Measurements from ENCODE around the gene ZNF697. TPM values are rescaled to one million over a fixed set of nuclear protein-coding genes. Genes with fewer than 3 reads are reported as not detected.

ZNF697 gene
- total and polyA plus RNA-seq, 7 donors, result 1.3 to 4.9 (median 2.9) TPM

DNA sequence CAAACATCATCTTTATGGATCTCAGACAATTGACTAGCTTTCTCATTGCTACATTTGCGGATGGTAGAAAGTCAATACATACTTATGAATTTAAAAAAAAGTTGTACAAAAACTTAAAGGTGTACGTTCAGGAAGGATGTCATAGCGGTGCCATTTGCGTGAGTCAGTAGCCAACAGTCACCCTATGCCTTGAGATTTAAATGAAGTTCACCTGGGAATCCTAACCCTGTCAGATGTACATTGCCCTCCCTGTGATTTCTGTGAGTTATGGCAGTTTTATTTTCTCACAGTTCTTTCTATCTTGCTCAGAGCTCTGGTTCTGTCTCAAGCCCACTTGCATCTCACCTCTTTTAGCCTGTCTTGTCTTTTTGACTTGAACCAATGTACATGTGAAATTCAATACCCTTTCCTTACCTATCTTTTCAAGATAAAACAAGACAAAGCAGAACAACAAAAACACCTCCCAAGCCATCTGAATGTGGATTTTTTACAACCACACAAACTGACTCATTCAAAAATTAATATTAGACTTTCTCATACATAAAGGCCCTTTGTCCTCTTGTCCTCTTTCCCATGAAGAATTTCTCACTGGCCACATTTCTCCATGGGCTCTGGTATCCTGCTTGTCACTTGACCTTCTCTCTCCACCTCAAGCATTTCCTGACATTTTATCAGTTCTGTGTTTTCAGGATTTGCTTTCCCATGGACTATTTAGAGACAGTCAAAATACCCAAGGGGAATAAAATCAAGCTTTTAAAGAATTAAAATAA is 25.3 kb upstream of the ZNF697 start:
- TF ChIP-seq, protein P1, sequence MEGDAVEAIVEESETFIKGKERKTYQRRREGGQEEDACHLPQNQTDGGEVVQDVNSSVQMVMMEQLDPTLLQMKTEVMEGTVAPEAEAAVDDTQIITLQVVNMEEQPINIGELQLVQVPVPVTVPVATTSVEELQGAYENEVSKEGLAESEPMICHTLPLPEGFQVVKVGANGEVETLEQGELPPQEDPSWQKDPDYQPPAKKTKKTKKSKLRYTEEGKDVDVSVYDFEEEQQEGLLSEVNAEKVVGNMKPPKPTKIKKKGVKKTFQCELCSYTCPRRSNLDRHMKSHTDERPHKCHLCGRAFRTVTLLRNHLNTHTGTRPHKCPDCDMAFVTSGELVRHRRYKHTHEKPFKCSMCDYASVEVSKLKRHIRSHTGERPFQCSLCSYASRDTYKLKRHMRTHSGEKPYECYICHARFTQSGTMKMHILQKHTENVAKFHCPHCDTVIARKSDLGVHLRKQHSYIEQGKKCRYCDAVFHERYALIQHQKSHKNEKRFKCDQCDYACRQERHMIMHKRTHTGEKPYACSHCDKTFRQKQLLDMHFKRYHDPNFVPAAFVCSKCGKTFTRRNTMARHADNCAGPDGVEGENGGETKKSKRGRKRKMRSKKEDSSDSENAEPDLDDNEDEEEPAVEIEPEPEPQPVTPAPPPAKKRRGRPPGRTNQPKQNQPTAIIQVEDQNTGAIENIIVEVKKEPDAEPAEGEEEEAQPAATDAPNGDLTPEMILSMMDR (IDR thresholded peaks at IDR 0.05), result no peak
- no peak overlapping the region for H3K4me3 ChIP-seq
- H3K36me3 ChIP-seq (ENCODE audit: insufficient read depth in 1 of 2, low read depth in 1 of 2), result no peaks in the 10 kb centered on the region
- no peak for ATAC-seq
- H3K9me3 ChIP-seq, result no peaks in the 10 kb centered on the region
- intact Hi-C loops (cut with DNase I), result loop anchor here in 1 of 2 donors (2.0 kb wide), 1 partner anchor 25 kb away; the partner anchor contains the start of gene ZNF697
- DNase-seq, result no peak
- H3K4me1 ChIP-seq, result no peaks in the 10 kb centered on the region
- H3K27me3 ChIP-seq (ENCODE audit: insufficient read depth in 3 of 3, low read length in 2 of 3), result no peaks in the 10 kb centered on the region
- WGBS, 3 donors, result 94 to 97% (median 96%) methylated on average over 4 of the region's 4 CpGs
- H3K27ac ChIP-seq, result no peak overlapping the region

DNA sequence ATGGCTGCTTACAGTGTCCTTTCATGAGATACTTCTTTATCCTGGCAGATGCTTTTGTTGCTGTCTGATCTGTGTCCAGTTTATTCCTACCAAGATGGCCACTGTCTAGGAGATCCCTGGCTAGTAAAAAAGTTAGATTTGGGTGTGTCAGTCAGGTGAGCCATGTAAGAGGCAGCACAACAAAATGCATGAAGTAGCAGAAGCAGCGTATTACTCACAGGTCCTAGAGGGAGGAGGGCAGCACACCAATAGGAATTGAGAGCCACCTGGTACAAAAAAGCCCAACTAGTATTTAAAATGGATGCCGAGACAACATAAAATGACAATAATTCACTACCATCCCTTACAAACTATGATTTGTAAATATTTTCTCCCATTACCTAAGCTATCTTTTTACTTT is 22.8 kb upstream of the ZNF697 start:
- no peaks in the 10 kb centered on the region for H3K4me1 ChIP-seq
- DNase-seq (no peak), ATAC-seq (no peak)
- H3K36me3 ChIP-seq (ENCODE audit: insufficient read depth in 1 of 2, low read depth in 1 of 2), result no peaks in the 10 kb centered on the region
- TF ChIP-seq, protein P1 (IDR thresholded peaks at IDR 0.05), result no peak
- H3K9me3 ChIP-seq, result no peaks in the 10 kb centered on the region
- no peak overlapping the region for H3K27ac ChIP-seq
- 94 to 98% (median 98%) methylated on average over 2 of the region's 2 CpGs for WGBS, 3 donors
- intact Hi-C loops (cut with DNase I), result no loop called here
- no peak overlapping the region for H3K4me3 ChIP-seq
- no peaks in the 10 kb centered on the region for H3K27me3 ChIP-seq (ENCODE audit: insufficient read depth in 3 of 3, low read length in 2 of 3)

DNA sequence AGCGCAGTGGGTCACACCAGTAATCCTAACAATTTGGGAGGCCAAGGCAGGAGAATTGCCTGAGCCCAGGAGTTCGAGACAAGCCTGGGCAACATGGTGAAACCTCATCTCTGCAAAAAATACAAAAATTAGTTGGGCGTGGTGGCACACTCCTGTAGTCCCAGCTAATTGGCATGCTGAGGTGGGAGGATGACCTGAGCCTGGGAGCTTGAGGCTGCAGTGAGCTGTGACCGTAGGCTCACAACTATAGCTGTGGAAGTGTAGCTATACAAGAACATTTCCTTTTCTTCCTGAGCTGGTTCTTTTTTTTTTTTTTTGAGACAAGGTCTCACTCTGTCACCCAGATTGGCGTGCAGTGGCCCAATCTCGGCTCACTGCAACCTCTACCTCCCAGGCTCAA is 19.1 kb upstream of the ZNF697 start:
- DNase-seq (no peak), ATAC-seq (no peak)
- WGBS, 3 donors, result 97 to 99% (median 97%) methylated on average over 6 of the region's 6 CpGs
- intact Hi-C loops (cut with DNase I), result no loop called here
- Histone ChIP-seq H3K4me1 (no peaks in the 10 kb centered on the region), H3K9me3 (no peaks in the 10 kb centered on the region), H3K4me3 (no peak overlapping the region), H3K27ac (no peak overlapping the region), H3K36me3 (ENCODE audit: insufficient read depth in 1 of 2, low read depth in 1 of 2) (no peaks in the 10 kb centered on the region), H3K27me3 (ENCODE audit: insufficient read depth in 3 of 3, low read length in 2 of 3) (peaks cover 0 to 2% (median 0%) of the 10 kb centered on the region in 3 donors)
- TF ChIP-seq, protein P1 (IDR thresholded peaks at IDR 0.05), result no peak

DNA sequence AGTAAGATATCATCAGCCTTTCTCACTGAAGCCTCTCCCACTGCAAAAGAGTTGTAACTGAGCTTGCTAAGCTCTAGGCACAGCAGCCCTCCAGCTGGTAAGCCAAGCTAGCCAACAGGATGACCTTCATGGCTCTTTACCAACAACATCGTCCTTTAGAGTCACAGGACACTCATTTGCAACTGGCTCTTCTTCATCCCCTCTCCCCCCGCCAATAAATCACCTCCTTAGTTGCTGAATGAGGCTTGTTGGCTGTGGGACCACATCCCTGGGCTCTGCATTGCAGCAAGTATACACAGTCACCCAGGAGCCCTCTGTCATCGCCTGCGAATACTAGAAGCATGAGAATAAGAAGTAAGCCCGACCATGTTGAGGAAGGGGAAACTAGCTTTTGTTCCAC is 16.0 kb upstream of the ZNF697 start:
- 27 to 37% (median 30%) methylated on average over 5 of the region's 5 CpGs for WGBS, 3 donors
- ATAC-seq (peak; percentile 83 to 92 (median 86)), DNase-seq (peak in 1 of 2 donors; percentile 50)
- Histone ChIP-seq H3K27me3 (ENCODE audit: insufficient read depth in 3 of 3, low read length in 2 of 3) (peaks cover 0 to 2% (median 0%) of the 10 kb centered on the region in 3 donors), H3K4me3 (no peak overlapping the region), H3K9me3 (no peaks in the 10 kb centered on the region), H3K4me1 (no peaks in the 10 kb centered on the region), H3K27ac (no peak overlapping the region), H3K36me3 (ENCODE audit: insufficient read depth in 1 of 2, low read depth in 1 of 2) (no peaks in the 10 kb centered on the region)
- TF ChIP-seq, protein P1 (IDR thresholded peaks at IDR 0.05), result no peak
- intact Hi-C loops (cut with DNase I), result loop anchor here in 1 of 2 donors (5.0 kb wide), 1 partner anchor 52 kb away; no protein-coding TSS in a partner anchor
